NCI-H1694 (cell line): Measurements from ENCODE around the gene MAPK8IP2.
"Not testable (repeated sequence)": the region's sequence is repeated elsewhere in the genome, so short reads cannot be mapped to it uniquely, and the experiment has no call there.

Experiments
- DNase-seq: peaks from one replicate; lab custom pipeline; 2025; lab: John Stamatoyannopoulos, UW

Gene MAPK8IP2

GRCh38 chr22:50612528-50613221 is 12.1 kb downstream of the MAPK8IP2 start:
- no peak for DNase-seq

GRCh38 chr22:50613291-50613981 is 12.8 kb downstream of the MAPK8IP2 start:
- peak; percentile 19 for DNase-seq

GRCh38 chr22:50614296-50614695 is 13.7 kb downstream of the MAPK8IP2 start:
- DNase-seq, result not testable (repeated sequence)

- no peak for DNase-seq
These were observed 20.2 kb downstream of the MAPK8IP2 start for GRCh38 chr22:50620593-50621355.

- DNase-seq, result no peak
These were observed 20.8 kb downstream of the MAPK8IP2 start for GRCh38 chr22:50621356-50621880.

GRCh38 chr22:50621948-50622722 is 21.5 kb downstream of the MAPK8IP2 start:
- DNase-seq, result no peak

GRCh38 chr22:50622723-50623327 is 22.2 kb downstream of the MAPK8IP2 start:
- no peak for DNase-seq

- DNase-seq, result no peak
These were observed 23.9 kb downstream of the MAPK8IP2 start for GRCh38 chr22:50624347-50625130.

- DNase-seq, result no peak
These were observed 24.6 kb downstream of the MAPK8IP2 start for GRCh38 chr22:50625131-50625567.

GRCh38 chr22:50625568-50626313 is 25.1 kb downstream of the MAPK8IP2 start:
- DNase-seq, result no peak

- no peak for DNase-seq
These were observed 25.8 kb downstream of the MAPK8IP2 start for GRCh38 chr22:50626314-50626849.

- no peak for DNase-seq
These were observed 26.5 kb downstream of the MAPK8IP2 start for GRCh38 chr22:50626850-50627641.

GRCh38 chr22:50627642-50628542 is 27.3 kb downstream of the MAPK8IP2 start, which contains the start of gene ARSA:
Gene ARSA, minus strand, starts transcription at chr22:50628152. Its CDS starts 373 bp downstream, at chr22:50627779.
- DNase-seq, result peak; percentile 24

GRCh38 chr22:50628543-50629134 is 28.0 kb downstream of the MAPK8IP2 start:
- no peak for DNase-seq

- no peak for DNase-seq
These were observed 29.8 kb downstream of the MAPK8IP2 start for GRCh38 chr22:50630376-50630775.

GRCh38 chr22:50633086-50633485 is 32.5 kb downstream of the MAPK8IP2 start:
- DNase-seq, result no peak

- no peak for DNase-seq
These were observed 33.2 kb downstream of the MAPK8IP2 start for GRCh38 chr22:50633771-50634170.
